ENCODE data around the gene SPATA3.
"Not testable (repeated sequence)": the region's sequence is repeated elsewhere in the genome, so short reads cannot be mapped to it uniquely, and the experiment has no call there.

Gene SPATA3

DNA sequence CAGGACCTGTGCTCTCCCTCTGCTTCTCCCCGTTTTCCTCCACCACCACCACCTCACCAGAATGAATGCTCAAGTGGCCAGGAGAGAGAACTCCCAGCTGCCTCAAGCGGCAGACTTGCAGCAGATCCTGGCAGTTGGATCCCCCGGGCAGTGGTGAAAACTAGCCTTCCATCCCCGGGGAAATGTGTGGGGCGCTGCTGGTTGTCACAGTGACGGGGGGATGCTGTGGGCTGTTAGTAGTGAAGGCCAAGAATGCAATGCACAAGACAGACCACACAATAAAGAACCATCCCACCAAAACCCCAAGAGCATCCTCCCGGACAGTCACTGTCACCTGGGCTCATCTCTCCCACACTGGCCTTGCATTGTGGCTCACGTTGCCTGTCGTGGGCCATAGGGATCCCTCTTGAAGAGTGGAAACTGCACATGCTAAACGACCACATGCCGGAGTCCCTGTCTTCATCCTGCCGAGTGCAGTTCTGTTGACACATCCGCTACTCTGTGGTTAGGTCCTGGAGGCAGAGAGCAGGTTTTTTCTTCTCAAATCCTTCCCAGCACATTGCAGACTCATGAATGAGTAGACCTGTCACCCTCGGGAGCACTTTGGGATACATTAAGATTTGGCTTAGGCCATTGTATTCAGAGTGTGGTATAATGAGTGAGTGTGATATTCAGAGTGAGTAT, 13.5 kb downstream of the SPATA3 start:
- no peaks in the 10 kb centered on the region for H3K4me1 ChIP-seq
- no peaks in the 10 kb centered on the region for H3K36me3 ChIP-seq
- no peaks in the 10 kb centered on the region for H3K27me3 ChIP-seq
- no peak overlapping the region for H3K4me2 ChIP-seq
- peaks cover 0 to 4% (median 0%) of the 10 kb centered on the region in 11 experiments; a peak in 3 of 22 replicates for H3K9me3 ChIP-seq (replicated peaks in 1 of 11)
- H3K9ac ChIP-seq, result no peak overlapping the region
- no peak for TF ChIP-seq Cebpa-rat (IDR thresholded peaks at IDR 0.05)
- H4K20me1 ChIP-seq, result no peaks in the 10 kb centered on the region
- no peak overlapping the region for H3K4me3 ChIP-seq
- no peak overlapping the region for H3K27ac ChIP-seq

DNA sequence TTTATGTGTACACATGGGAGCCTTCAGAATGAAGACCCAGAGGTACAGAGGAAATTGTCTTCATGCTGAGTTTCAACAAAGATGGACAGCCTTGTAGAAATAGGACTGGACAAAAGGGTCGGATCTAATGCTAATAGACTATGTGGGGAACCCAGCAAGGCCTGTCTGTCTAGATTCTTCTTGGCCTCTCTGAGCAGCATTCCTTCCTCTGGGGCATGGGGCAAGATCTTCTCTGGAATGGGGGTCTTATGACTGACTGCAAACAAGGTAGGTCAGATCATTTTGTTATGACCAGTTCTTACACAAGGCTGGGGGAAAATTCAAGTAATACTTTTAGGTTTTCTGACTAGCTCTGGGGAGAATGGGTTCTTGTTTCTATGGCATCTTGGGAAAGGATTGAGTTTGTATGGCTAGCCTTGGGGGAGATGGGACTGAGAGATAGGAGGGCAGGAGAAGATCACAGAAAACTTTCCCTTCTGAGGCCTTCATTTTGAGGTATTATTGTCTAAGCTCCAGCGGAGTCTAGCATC, 14.3 kb downstream of the SPATA3 start:
- Histone ChIP-seq H3K9me3 (replicated peaks in 1 of 11) (no peaks in the 10 kb centered on the region), H4K20me1 (no peaks in the 10 kb centered on the region), H3K4me2 (no peak overlapping the region), H3K36me3 (no peaks in the 10 kb centered on the region), H3K27ac (no peak overlapping the region), H3K27me3 (no peaks in the 10 kb centered on the region), H3K4me1 (no peaks in the 10 kb centered on the region), H3K4me3 (no peak overlapping the region), H3K9ac (no peak overlapping the region)
- no peak for TF ChIP-seq Cebpa-rat (IDR thresholded peaks at IDR 0.05)

DNA sequence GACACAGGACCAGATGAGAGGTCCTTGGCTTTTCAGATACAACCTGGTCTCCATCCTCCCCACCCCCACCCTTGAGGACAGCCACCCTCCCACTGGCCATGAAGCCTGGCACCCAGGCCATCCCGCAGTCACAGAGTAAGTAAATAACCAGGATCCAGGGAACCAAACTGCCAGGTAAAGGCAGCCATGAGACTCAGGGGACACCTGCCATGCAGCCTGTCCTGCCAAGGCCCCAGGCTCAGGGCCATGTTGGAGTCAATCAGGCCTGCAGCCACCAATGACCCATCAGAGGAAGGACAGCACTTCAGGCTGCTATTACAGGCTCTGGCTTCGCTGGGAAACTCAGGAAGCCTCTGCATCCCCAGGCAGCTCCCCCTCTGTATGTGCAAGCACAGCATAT, 15.6 kb downstream of the SPATA3 start:
- Histone ChIP-seq H3K36me3 (no peaks in the 10 kb centered on the region), H3K9ac (no peak overlapping the region), H3K4me2 (no peak overlapping the region), H4K20me1 (no peaks in the 10 kb centered on the region), H3K9me3 (replicated peaks in 1 of 11) (no peaks in the 10 kb centered on the region), H3K27ac (no peak overlapping the region), H3K27me3 (no peaks in the 10 kb centered on the region), H3K4me3 (no peak overlapping the region), H3K4me1 (no peaks in the 10 kb centered on the region)
- no peak for TF ChIP-seq Cebpa-rat (IDR thresholded peaks at IDR 0.05)

DNA sequence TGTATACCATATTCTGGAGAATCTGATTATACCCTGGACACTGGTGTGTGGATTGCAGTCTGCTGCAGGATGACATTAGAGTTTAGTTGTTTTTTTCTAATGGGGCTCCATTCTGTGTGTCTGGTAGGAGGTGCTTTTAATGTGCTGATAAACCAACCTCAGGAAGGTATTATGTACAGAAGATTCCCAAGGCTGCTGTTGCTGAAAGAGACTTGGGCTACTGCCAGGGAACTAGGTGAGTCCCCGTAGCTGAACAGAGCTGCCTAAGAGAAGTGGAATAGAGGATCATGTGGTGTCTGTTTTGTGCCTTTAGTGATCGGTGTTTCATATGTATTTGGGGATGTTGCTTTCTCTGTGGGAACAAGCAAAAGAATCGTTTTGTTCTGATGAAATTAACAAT, 16.5 kb downstream of the SPATA3 start:
- no peak overlapping the region for H3K27ac ChIP-seq
- no peak overlapping the region for H3K4me3 ChIP-seq
- H3K27me3 ChIP-seq, result no peaks in the 10 kb centered on the region
- no peaks in the 10 kb centered on the region for H3K36me3 ChIP-seq
- H3K4me2 ChIP-seq, result no peak overlapping the region
- no peaks in the 10 kb centered on the region for H3K9me3 ChIP-seq (replicated peaks in 1 of 11)
- H3K9ac ChIP-seq, result no peak overlapping the region
- no peaks in the 10 kb centered on the region for H4K20me1 ChIP-seq
- no peak for TF ChIP-seq Cebpa-rat (IDR thresholded peaks at IDR 0.05)
- H3K4me1 ChIP-seq, result no peaks in the 10 kb centered on the region

DNA sequence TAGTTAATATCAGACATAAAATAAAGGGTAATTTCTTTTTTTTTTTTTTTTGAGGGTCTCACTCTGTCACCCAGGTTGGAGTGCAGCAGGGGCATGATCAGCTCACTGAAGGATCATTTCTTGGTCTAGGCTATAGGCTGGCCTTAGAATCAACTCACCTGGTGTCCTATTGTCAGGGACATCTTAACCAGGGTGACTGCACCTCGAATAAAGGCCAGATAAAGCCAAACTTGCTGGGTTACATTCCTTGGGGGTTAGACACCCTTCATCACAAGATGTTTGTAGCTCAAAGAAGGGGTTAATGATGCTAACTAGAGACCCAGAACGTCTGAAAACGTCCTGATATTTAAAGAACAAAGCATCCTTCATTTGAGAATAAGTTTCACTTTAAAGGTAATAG, 17.9 kb downstream of the SPATA3 start:
- H3K36me3 ChIP-seq, result no peaks in the 10 kb centered on the region
- no peak overlapping the region for H3K27ac ChIP-seq
- H3K4me1 ChIP-seq, result no peaks in the 10 kb centered on the region
- no peak overlapping the region for H3K4me3 ChIP-seq
- H4K20me1 ChIP-seq, result no peaks in the 10 kb centered on the region
- no peak overlapping the region for H3K4me2 ChIP-seq
- TF ChIP-seq Cebpa-rat (IDR thresholded peaks at IDR 0.05), result no peak
- no peaks in the 10 kb centered on the region for H3K27me3 ChIP-seq
- no peak overlapping the region for H3K9ac ChIP-seq
- H3K9me3 ChIP-seq (replicated peaks in 1 of 11), result no peaks in the 10 kb centered on the region

DNA sequence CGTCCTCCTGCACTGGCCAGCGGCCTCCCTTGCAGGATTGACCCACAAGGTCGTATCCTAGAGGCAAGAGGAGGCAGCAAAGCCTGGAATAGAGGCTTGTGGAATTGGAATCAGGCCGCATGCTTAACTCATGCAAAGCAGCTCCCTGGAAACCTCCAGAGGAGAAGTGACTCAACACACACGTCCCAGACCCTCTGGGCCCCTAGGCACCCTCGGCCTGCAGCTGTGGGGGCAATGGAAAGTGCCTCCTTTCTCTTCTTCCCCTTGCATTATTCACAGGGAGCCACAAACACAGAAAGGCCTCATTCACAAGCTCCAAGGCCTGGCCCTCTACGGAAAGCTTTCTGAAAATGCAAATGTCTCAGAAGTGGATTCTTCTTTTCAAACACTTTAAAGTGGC, 19.6 kb downstream of the SPATA3 start:
- no peak overlapping the region for H3K27ac ChIP-seq
- no peaks in the 10 kb centered on the region for H3K9me3 ChIP-seq (replicated peaks in 1 of 11)
- no peak overlapping the region for H3K9ac ChIP-seq
- no peaks in the 10 kb centered on the region for H3K27me3 ChIP-seq
- no peak overlapping the region for H3K4me2 ChIP-seq
- no peak overlapping the region for H3K4me3 ChIP-seq
- TF ChIP-seq Cebpa-rat (IDR thresholded peaks at IDR 0.05), result no peak
- no peaks in the 10 kb centered on the region for H3K4me1 ChIP-seq
- H3K36me3 ChIP-seq, result no peaks in the 10 kb centered on the region
- H4K20me1 ChIP-seq, result no peaks in the 10 kb centered on the region

DNA sequence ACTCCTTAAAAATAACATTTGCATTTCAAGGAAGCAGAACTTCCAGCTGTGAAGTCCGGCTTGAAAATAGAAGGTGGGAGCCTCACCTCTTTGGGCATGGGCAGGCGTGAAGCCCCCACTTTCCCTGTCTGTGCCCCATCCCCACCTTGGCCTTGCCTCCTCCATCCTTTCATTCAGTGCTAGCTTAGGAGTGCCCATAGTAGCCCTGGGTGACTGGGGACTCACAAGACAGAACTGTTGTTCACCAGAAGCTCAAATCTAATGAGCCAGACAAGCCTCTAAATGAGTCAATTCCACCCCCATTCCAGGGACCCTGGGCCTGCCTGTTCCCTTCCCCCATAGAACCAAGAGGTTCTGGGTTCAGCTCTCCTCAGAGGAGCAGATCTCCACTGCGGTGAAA, 20.0 kb downstream of the SPATA3 start:
- H4K20me1 ChIP-seq, result no peaks in the 10 kb centered on the region
- no peaks in the 10 kb centered on the region for H3K36me3 ChIP-seq
- TF ChIP-seq Cebpa-rat (IDR thresholded peaks at IDR 0.05), result no peak
- no peaks in the 10 kb centered on the region for H3K9me3 ChIP-seq (replicated peaks in 1 of 11)
- H3K4me2 ChIP-seq, result no peak overlapping the region
- H3K9ac ChIP-seq, result no peak overlapping the region
- no peaks in the 10 kb centered on the region for H3K4me1 ChIP-seq
- no peak overlapping the region for H3K4me3 ChIP-seq
- no peaks in the 10 kb centered on the region for H3K27me3 ChIP-seq
- no peak overlapping the region for H3K27ac ChIP-seq

DNA sequence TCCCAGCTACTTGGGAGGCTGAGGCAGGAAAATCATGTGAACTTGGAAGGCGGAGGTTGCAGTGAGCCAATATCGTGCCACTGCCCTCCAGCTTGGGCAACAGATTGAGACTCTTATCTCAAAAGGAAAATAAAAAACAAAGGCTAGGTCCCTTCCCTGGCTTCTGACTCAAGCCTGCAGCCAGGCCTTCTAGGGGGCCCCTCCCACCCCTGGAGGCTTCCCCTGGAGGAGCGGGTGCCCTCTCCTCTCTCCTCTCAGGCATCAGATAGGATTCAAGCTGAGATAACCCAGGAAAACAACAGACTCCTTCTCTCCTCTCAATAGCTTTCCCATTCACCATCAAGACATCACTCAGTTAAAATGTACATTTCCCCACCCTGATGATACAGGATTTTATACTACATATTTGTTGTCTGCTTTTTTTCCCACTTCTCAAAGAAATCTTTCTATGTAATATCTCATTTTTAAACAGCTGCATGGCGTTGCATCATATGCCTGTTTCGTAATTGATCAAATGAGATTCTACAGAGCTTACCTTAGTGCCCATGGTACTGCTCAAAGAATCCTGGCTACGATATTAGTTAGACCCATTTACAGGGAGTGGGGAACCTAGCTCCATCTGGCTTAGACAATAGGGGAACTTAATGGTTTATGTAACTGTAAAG, 20.8 kb downstream of the SPATA3 start:
- H3K4me3 ChIP-seq, result no peak overlapping the region
- no peaks in the 10 kb centered on the region for H4K20me1 ChIP-seq
- no peaks in the 10 kb centered on the region for H3K4me1 ChIP-seq
- H3K27ac ChIP-seq, result no peak overlapping the region
- no peaks in the 10 kb centered on the region for H3K27me3 ChIP-seq
- no peak overlapping the region for H3K4me2 ChIP-seq
- no peaks in the 10 kb centered on the region for H3K36me3 ChIP-seq
- no peaks in the 10 kb centered on the region for H3K9me3 ChIP-seq (replicated peaks in 1 of 11)
- TF ChIP-seq Cebpa-rat (IDR thresholded peaks at IDR 0.05), result no peak
- no peak overlapping the region for H3K9ac ChIP-seq

DNA sequence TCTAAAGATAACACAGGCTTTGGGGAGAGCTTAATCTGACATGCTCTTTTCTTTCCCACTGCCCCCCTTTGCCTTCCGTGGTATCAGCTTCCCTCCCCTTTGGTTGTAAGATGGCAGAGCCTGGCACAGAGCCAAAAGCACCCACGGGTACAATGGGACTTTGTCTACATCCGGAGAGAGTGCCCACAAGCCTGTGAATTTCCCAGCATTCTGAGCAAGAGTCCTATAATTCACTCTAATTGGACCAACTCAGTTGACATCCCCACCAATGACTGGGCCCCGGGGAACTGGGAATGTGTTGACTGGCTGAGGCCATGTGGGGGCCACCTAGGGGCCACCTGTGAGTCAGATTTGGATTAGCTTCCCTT, 21.3 kb downstream of the SPATA3 start:
- H4K20me1 ChIP-seq, result no peaks in the 10 kb centered on the region
- no peak for TF ChIP-seq Cebpa-rat (IDR thresholded peaks at IDR 0.05)
- H3K27ac ChIP-seq, result no peak overlapping the region
- H3K9ac ChIP-seq, result no peak overlapping the region
- no peak overlapping the region for H3K4me2 ChIP-seq
- H3K27me3 ChIP-seq, result no peaks in the 10 kb centered on the region
- H3K4me1 ChIP-seq, result no peaks in the 10 kb centered on the region
- no peaks in the 10 kb centered on the region for H3K9me3 ChIP-seq (replicated peaks in 1 of 11)
- no peaks in the 10 kb centered on the region for H3K36me3 ChIP-seq
- no peak overlapping the region for H3K4me3 ChIP-seq

DNA sequence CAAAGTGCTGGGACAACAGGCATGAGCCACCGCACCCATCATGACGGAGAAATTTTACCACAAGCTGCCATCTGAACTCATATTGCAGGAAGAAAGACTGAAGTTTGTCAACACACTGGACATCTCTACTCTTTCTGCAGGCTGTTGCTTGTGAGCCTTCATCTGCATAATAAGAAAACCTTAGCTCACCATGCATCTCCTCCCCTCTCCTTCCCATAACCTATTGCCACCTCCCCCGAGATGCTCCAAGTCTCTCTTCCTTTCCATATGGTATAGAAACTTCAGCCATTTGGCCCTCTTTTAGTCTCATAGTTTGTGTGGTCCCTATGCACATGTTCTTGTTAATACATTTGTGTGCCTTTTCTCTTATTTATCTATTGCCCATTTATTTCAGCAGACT, 22.3 kb downstream of the SPATA3 start:
- Histone ChIP-seq H4K20me1 (no peaks in the 10 kb centered on the region), H3K9ac (no peak overlapping the region)
- no peak for TF ChIP-seq Cebpa-rat (IDR thresholded peaks at IDR 0.05)

DNA sequence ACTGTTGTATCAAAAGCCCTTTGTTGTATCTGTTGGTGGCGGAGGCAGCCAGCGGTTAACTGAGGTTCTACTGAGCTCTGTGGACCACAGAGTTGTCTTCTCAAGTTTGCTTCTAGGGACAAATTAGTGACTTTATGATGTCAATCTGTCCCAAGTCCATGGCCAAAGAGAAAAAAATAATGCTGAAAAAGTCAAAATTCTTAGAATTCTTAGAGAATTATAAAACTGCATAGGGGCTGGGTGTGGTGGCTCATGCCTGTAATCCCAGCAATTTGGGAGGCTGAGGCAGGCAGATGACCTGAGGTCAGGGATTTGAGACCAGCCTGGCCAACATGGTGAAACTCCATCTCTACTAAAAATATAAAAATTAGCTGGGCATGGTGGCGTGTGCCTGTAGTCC, 29.1 kb downstream of the SPATA3 start:
- H3K9me3 ChIP-seq (replicated peaks in 1 of 11); H4K20me1 ChIP-seq; H3K27me3 ChIP-seq; H3K4me3 ChIP-seq; H3K4me2 ChIP-seq; H3K9ac ChIP-seq; H3K27ac ChIP-seq; H3K4me1 ChIP-seq; H3K36me3 ChIP-seq: not testable (repeated sequence)

More for the DNA sequence above, 22.3 kb downstream of the SPATA3 start:
- Histone ChIP-seq H3K9me3 (replicated peaks in 1 of 11) (no peaks in the 10 kb centered on the region), H3K36me3 (no peaks in the 10 kb centered on the region), H3K4me2 (no peak overlapping the region), H3K4me1 (no peaks in the 10 kb centered on the region), H3K4me3 (no peak overlapping the region), H3K27me3 (no peaks in the 10 kb centered on the region), H3K27ac (no peak overlapping the region)

Measured in BLaER1 treated with 17β-estradiol and CSF1 and Interleukin-3, amounts not matched to agents 10 nM and 100 nM (cell line).